GM21360 (cell line): ENCODE results near the gene TMEM132C.

Experiments used
- ATAC-seq: cut with Tn5 transposase; IDR thresholded peaks from one replicate; pipeline ENCODE4 v1.9.1; 2021; ENCODE audit warnings: mild to moderate bottlenecking, moderate library complexity; ENCODE audit not compliant: unreplicated experiment

The TMEM132C gene

DNA sequence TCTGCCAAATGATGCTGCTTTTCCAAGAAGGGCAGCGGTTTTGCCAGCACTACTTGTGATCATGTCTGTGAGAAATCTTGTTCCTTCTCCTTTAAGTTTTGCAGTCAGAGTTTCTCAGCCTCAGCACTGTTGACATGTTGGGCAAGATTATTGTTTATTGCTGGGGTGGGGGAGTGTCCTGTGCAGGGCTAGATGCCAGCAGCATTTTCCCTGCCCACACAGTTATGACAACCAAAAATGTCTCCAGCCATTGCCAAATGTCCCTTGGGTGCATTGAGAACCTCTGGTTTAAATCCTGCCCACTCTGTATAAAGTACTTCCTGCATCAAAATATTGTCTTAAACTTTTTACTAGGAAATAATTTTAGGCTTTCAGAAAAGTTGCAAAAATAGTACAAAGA, 20.0 kb downstream of the TMEM132C start:
- ATAC-seq = no peak

DNA sequence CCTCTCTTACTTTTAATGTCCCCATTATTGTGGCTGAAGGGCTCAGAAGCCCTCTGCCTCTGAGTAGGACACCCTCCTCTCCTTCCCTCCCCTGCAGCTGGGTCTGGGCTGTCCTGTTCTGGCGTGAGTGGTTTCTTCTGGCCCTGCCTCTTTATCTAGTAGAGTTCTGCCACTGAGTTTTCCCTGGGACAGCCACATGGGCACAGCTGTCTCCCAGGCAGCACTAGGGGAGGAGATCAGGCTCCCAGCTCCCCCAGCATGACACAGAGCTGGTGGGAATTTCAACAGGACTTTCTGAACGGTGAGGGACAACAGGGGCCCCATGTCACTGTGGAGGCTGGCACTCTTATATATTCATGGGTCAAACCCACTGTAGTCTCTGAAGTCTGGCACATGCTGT, 21.4 kb downstream of the TMEM132C start:
- ATAC-seq = no peak

DNA sequence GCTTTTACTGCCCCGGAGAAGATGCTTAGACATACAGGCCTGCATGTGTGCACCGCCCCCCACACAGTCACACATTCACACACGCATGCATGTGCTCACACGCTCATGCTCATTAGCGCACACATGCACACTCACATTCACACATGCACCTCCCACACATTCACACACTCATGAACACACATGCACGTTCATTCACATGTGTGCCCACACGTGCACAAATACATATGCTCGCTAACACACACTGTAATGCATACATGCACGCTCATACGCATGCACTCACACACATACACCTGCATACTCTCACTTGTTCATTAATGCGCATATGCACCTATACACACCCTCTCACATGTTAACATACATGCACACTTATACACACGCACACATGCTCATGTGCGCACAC, 21.9 kb downstream of the TMEM132C start:
- no peak for ATAC-seq

DNA sequence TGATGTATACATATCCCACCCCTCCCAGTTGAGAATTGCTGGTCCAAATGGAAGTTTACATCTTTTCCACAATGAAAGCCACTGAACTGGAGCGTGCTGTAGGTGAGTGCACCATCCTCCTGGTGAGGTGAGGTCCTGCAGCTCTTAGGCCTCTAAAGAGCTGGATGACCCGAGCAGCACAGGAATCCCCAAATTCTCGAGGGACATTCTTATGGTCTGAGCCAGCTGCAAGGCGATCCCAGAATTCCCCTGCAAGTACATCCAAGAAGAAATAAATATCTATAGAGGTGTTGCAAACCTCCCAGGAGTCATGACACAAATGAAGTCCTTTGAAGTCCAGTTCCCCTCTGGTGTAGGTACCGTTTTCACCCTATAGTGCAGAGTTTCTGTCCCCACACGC, 24.0 kb downstream of the TMEM132C start:
- ATAC-seq = no peak

DNA sequence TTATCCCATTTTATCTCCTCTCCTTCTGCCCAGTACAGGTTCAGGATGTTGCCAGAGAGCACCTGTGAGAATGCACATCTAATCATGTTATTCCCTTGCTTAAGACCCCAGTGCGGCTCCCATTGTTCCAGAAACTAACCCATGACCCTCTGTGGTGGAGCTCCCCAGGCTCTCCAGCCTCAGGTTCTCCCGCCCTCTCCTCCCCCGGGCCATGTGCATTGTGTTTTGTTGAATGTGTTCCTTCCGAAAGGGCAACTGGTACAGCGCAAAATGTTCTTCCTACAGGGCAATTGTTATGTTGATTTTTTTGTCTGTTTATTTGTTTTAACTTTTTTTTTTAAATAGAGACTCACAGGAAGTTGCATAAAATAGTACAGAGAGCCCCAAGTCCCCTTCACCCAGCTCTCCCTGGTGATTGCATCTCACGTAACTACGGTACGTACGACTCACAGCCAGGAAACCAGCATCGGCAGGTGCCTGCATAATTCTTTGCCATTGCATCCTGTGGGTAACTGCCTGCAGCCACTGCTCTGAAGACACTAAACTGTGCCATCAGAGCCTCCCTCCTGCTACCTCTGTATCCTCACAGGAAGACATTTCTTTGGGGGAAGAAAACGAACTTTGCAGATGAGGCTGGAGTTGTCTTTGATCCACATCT, 31.2 kb downstream of the TMEM132C start:
- ATAC-seq = no peak

DNA sequence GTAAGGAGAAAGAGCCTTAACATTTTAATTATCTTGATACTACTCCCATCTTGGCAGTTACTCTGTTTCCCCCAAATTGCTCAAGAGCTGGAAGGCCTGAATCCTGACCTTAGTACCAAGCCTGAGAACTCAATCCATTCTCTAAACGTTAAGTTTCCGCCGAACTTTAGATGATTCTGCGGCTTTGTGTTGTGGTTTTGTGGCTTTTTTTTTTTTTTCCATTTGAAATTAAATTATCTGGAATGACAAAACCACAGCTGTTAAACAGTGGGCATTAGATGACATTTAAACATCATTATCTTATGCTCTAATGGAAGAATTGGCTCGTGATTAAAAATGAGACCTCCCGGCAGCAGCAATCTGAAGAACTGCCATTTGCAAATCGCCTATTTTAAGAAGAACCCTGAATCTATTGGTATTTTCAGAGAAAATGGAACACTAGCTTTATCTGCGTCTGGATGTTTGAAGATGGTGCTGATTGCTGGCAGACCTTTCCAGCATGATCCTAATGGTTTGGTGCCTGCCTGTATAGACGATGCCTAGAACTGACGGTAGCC, 38.4 kb downstream of the TMEM132C start:
- no peak for ATAC-seq

DNA sequence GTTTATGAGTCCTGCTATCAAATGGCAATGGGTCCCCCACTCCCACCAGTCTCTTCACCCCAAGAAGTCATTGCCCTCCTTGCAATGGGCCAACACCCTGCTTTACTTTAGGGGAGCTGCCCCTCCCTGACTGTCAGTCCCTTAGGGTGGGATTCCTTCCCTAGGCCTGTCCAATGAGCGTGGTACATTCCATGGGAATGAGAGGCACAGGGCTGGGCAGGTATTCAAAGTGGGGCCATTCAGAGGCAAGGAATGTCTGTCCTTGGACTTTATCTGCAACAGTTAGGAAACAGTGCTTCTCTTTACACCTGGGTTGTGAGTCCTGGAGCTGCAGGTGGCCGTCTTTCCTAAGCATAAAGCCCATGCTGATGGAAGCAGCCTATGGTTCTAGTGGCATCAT, 40.8 kb downstream of the TMEM132C start:
- no peak for ATAC-seq

DNA sequence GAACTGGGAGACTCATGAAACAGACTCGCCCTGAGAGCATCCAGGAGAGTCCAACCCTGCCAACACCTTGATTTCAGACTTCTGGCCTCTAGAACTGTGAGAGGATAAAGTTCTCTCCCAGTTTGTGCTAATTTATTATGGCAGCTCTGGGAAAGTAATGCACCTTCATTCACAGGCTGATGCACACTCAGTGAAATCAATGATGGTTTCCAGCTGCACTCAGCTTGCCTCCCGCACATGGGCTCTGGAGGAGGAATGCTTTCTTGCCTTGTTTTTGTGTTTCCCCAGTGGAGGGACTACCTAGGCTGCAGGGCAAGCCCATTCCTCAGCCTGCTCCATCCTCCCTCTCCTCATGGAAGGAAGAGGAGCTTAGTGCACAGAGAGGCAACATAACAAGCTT, 45.7 kb downstream of the TMEM132C start:
- ATAC-seq = no peak

DNA sequence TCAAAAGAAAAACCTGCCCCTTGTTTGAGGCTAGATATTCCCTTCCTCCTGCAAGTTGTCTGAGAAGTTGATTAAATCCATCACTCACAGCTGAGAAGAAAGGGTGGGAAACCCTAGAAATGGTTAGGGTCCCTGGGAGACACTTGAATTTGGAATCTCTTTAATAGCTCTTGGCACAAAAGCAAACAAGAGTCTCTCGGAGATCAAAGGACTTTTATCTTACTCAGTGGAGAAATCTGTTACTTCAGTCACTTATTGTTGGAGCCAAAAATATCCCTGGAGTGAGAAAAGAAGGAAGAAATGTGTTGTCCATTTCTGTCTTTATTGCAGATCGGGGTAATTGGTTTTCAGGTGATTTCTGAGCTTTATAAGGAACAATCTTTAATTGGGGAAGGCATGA, 47.0 kb downstream of the TMEM132C start:
- no peak for ATAC-seq

DNA sequence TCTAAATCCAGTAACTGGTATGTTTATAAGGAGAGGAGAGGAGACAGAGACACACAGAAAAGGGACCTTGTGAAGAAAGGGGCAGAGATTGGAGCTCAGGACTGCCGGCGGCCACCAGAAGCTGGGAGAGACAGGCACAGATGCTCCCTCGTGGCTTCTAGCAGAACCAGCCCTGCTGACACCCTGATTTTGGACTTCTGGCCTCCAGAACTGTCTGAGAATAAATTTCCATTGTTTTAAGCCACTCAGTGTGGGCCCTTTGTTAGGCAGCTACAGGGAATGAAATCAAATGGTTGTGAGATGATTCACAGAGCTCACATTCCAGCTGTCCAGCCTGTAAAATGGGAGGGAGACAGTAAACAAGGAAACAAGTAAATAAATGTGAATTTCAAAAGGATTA, 47.6 kb downstream of the TMEM132C start:
- ATAC-seq = no peak

DNA sequence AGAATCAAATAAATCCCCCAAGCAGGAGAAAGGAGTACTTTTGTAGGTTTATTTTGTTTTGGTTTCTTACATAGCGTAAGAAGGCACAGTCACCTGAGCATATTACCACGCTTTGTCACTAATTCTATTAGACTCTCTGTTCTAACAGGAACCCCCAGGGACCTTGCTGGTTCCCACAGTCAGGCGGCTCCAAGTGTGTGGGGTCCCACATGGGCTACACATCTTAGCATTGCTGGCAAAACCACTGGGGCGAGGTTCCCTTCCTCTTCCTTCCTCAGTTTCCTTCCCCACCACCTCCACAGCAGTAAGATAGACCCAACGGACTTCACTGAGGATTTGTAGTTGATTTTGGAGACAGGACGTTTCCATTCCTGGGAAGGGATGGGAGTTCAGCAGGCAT, 49.1 kb downstream of the TMEM132C start:
- ATAC-seq = no peak

DNA sequence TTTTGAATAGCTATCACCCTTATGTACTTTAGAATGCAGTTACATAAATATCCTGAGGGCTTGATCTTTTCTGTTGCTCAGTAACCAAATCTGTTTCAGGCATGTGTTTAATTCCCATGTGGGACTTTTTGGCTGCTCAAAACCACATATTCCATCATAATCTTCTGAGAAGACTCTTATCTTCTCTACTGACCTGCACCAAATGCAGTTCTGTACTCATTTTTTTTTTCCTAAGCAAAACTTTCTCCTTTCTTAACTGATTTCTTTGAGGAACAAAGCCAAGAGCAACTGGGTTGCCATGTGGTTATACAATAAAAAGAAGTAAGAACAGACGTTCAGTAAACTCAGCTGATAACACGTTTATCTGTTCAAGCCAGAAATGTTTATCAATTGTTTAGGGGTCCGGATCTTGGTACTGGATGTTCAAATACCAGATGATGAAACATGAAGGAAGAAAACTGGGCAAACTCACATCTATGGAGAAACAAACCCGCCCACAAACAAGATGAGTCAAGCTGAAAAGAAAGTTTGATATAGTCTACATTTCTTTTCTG, 50.1 kb downstream of the TMEM132C start:
- ATAC-seq = no peak

DNA sequence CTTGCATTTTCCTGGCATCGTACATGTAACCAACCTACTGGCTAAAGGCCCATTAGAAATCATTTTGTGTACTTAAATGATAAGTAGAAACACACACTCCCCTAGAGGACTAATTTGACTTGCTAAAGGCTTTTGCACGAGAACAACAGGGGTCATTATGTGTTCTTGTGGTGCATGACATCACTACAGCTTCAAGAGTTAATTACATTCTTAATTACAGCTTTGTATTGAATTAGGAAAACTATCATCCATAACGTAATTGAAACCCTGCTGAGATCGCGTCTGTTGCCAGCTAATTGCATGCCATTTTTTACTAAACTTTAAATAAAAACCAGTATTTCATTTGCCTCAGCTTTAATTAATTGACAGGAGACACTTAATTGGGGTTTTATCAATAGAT, 51.4 kb downstream of the TMEM132C start:
- ATAC-seq = no peak

DNA sequence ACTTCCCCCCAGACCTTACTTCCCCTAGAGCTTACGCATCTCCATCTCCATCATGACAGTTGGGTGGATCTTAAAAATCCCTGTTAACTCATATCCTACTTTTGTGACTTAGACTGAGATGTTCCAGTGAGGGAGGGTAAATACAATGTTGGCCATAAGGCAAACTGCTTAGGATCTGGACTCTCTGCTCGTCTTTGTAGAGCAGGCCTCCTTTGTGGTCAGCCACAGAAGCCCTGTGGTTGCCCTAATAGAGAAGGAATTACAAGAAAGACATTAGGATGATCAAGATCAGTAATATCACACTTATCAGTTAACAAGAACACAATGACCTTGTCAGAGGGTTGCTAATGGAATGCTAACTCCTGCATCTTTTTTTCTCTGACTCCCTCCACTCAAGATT, 52.0 kb downstream of the TMEM132C start:
- ATAC-seq = no peak

DNA sequence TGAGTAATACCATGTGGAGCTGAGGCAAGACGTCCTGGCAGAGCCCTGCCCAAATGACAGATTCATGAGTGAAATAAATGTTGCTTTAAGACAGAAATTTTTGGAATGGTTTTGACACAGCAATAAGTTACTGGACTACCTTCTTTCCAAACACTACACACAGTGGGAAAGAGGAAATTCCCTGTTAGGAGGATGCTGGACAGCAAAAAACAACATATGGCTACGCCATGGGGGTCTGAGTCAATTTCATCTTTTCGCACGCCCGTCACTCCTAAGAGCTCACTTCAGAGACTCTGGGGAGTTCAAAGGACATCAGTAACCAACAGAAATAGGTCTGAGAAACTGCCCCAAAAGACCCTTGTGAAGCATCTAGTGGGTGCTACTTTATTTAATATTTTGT, 55.4 kb downstream of the TMEM132C start:
- ATAC-seq = no peak

DNA sequence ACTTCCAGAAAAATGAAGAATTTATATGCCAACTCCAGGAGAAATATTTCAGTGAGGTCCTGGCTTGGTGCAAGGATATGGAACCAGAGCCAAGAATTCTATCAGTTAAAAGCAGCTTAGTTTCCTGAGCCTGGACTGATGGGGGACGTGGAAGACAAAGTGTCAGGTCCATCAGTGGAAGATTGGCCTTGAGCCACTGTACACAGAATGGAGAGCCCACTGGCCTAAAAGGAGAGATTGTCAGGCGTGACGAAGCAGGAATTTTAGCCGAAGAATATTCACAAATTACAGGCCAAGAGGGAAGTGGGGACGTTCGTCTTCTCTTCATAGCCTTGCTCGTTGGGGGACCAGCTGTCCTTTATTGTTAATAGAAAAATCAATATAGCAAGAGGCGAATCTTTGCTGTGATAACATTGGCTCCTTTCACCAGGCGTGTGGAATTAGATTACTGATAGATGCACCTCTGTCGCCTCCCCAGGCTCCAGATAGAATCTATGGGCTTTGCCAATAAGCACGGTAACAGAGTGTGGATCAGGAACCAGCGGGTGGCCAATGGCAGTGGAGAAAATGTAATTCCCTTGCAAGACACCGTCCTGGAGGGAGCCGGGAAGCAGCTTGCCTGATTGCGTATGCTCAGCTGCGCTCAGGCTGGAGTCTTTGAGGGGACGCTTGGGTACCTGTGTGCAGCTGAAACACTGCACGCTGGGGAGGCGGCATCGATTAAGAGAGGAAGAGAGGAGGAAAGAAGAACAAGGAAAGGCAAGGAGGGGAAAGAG, 56.4 kb downstream of the TMEM132C start:
- no peak for ATAC-seq

DNA sequence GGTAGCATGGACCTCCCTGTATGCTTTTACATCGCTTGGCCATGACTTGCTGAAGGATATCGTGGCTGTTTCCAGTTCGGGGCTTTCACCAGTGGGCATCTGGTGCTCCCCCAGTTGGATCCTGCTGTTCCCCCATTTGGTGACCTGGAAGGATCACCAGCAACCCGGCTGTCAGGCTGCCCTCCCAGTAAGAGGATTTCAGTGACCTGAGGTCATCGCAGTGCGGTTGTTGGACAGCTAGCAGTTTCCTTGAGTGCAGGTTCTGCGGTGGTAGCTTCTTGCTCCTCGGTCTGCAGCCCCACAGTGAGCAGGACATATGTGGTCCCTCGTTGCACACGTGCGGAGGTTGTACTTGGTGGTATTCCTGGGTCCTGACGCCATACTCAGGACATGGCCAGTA, 58.7 kb downstream of the TMEM132C start:
- no peak for ATAC-seq

DNA sequence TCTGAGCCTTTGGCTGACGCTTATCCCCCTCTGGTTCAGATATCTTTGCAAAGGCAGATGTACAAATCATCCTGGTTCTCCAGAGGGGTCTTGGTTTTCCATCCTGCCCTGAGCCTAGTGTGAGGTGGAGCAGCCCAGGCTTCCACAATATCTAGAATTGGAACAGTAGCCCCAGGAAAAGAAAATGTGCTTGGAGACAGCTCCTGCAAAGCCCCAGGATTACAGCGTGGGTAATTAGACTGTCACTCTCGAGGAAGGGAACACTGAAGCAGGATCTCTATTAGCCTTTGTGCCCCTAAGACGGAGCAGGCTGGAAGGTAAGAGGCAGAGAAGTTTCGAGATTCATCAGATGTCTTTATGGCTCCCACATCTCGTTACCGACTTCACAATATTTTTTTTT, 59.4 kb downstream of the TMEM132C start:
- no peak for ATAC-seq

DNA sequence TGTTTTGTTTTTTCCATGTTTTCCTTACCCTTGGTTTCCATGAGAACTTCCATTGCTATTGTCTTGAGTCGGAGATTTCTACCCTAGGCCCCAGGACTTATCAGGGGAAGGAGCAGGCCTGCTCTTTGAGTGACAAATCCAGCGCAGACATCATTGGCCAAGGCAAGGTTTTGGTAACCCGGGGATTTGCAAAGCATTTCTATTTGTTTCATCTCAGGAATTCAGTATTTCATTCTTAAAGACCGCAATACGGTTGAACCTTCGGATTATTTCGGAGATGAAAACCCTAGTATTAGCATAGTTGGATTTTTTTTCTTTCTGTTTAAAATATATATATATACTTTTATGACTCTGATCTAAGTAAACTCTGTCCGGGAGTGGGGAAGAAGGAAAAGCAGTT, 62.0 kb downstream of the TMEM132C start:
- no peak for ATAC-seq

DNA sequence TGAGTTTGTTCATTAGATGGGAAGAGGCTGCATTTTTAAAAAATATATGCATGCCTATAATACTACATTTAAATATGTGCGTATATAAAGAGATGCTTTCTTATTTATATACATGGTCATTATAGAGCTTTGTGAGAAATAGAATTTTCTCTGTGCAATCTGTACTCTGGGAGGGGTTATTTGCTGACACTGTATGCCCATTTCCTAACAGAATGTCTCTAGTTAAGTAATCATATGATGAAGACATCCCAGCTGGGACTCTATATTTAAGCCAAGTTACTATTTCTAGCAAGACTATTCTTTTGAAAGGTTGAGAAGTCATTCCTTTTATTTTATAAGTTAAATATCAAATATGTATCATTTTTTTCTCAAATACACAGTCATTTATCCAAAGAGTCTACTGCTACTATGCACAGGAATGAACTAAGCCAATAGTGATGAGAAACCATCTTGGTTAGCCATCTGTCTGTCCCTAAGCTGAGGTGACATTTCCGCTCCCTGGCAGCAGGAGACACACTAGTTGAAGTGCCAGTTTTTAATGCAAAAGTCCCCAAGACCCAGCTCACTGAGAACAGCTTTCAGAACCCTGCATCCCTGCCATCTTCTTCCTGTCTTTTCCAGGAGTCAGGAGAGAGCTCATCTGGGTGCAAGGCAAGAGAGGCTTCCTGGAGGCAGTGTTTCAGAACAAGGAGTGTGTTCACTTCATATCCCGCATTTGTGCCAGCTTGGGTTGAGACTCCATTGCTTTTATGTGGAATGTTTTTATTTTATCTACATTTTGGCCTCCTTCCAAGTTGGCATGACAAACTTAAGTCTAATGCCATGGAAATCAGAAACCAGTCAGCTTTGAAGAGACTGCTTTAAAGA, 69.5 kb downstream of the TMEM132C start:
- no peak for ATAC-seq

DNA sequence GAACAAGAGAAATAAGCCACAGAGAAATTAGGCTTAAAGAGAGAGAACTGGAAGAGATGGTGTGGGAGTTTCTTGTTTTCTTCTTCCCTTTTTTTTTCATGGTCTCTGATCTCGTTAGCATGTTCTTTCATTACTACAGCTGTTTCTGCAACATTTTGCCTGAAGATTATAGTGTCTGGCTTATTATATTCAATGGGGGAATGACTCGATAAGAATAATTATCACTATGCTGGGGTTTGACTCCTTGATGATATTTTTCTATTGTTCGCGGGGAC, 70.0 kb downstream of the TMEM132C start:
- no peak for ATAC-seq
